ENCODE results near the gene BZW2. TPM values are rescaled to one million over a fixed set of nuclear protein-coding genes. Genes with fewer than 3 reads are reported as not detected.

BZW2 gene
- total and polyA plus RNA-seq, 2 of the 13 experiments (the other 11 are each of a cell fraction or from before 2014, with no cell fraction given) = 21.8 to 95.2 TPM

- TF ChIP-seq ZSCAN29 (CRISPR knock-in tag; conservative IDR thresholded peaks at IDR 0.05) (no peak; the same call in 1 of the 2 replicates), ZNF280B (CRISPR knock-in tag; IDR thresholded peaks at IDR 0.05; ENCODE audit: borderline replicate concordance) (no peak), ZNF552 (CRISPR knock-in tag; IDR thresholded peaks at IDR 0.05; ENCODE audit: borderline replicate concordance) (no peak), POLR2AphosphoS5 (IDR thresholded peaks at IDR 0.05; ENCODE audit: low read depth, low read length) (no peak), MLXIP (CRISPR knock-in tag; IDR thresholded peaks at IDR 0.05; ENCODE audit: borderline replicate concordance) (no peak), E2F5 (CRISPR knock-in tag; conservative IDR thresholded peaks at IDR 0.05) (no peak), AKNA (CRISPR knock-in tag; IDR thresholded peaks at IDR 0.05; ENCODE audit: borderline replicate concordance) (no peak), ZNF768 (CRISPR knock-in tag; IDR thresholded peaks at IDR 0.05) (peak; percentile 67), HIC2 (CRISPR knock-in tag; IDR thresholded peaks at IDR 0.05; ENCODE audit: low read depth) (no peak), TFDP2 (CRISPR knock-in tag; IDR thresholded peaks at IDR 0.05) (no peak), JUN (CRISPR knock-in tag; IDR thresholded peaks at IDR 0.05) (no peak), HIVEP1 (CRISPR knock-in tag; IDR thresholded peaks at IDR 0.05) (peak; percentile 74; the same call in 1 of the 2 replicates), NFKBIZ (CRISPR knock-in tag; IDR thresholded peaks at IDR 0.05) (no peak), ZNF713 (CRISPR knock-in tag; IDR thresholded peaks at IDR 0.05) (no peak)
These were observed 1.1 kb upstream of the BZW2 start (continued) for GRCh38 chr7:16644636-16645592.
